Right cardiac atrium (tissue), 5 donors: ENCODE results near the gene KRTAP1-1. TPM values are rescaled to one million over a fixed set of nuclear protein-coding genes. Genes with fewer than 3 reads are reported as not detected.

Experiments used
- ATAC-seq, 2 donors: fragments of 200-7000 bp; cut with Tn5 transposase; one replicate each; pipeline versions ENCODE4 v1.8.0 to v1.9.1; 2020; ENCODE audit warnings: moderate library complexity in 2 of 2, mild to moderate bottlenecking in 1 of 2
- DNase-seq, 3 donors: peaks; one replicate each; pipeline ENCODE4 v3.0.0-alpha.2; 2020
- H3K27ac ChIP-seq: one replicate; pipeline ENCODE4 v1.5.1; 2013; ENCODE audit warnings: mild to moderate bottlenecking, low read length, control low read depth, moderate library complexity
- H3K27me3 ChIP-seq: one replicate; pipeline ENCODE4 v1.6.1; 2013; ENCODE audit not compliant: control insufficient read depth, insufficient read depth
- H3K4me1 ChIP-seq: one replicate; pipeline ENCODE4 v1.6.1; 2013; ENCODE audit warnings: low read length; ENCODE audit not compliant: control insufficient read depth, insufficient read depth
- H3K4me3 ChIP-seq: one replicate; pipeline ENCODE4 v1.5.1; 2013; ENCODE audit warnings: low read length, control low read depth
- H3K9me3 ChIP-seq: one replicate; pipeline ENCODE4 v1.6.1; 2013; ENCODE audit warnings: low read length; ENCODE audit not compliant: control insufficient read depth
- WGBS: extraction: QIAGEN DNeasy Blood & Tissue Kit; methylation state at CpG from one replicate; pipeline ENCODE4 v1.1.7; 2013; 5-methylcytosine and 5-hydroxymethylcytosine counted together
- intact Hi-C, 4 donors: fragments of 100-400 bp; cut with DNase I; formaldehyde crosslinking; loops; one replicate each; pipeline versions ENCODE4 v1.11.0 to v1.14.0; 2022 to 2023
- polyA plus RNA-seq: library from polyadenylated mRNA; stranded (reverse); fragments of 200-250 nt; gene quantifications from one replicate; pipeline ENCODE4 v1.2.3, GENCODE V29; 2013
- total RNA-seq, 4 donors: library from RNA; stranded (reverse); fragmentation: NEBNext Ultra II Directional; extraction: Animal tissue kit (Norgen Biotek cat#: 25700); gene quantifications; one replicate each; pipeline ENCODE4 v1.2.1, GENCODE V29; 2021
- donor health status: healthy with polysubstance abuse.
- donor health status: DM: no; HTN: yes; CAD: no.
- donor health status: DM: no; HTN: no; CAD: no.
- donor health status: DM: no; HTN: yes; CAD: no; lungs with severe emphysema.
- donor health status: DM: yes; HTN: yes; CAD: no.

KRTAP1-1 gene
- total and polyA plus RNA-seq, 5 donors = not detected

GRCh38 chr17:41026715-41027471 lies 14.4 kb downstream of the KRTAP1-1 start, which contains the start of gene KRTAP1-5:
TSS of gene KRTAP1-5 (minus strand) at chr17:41027208. CDS start at chr17:41027155, 53 bp downstream.
- WGBS = 79% methylated on average over 9 of the region's 9 CpGs
- H3K9me3 ChIP-seq = no peaks in the 10 kb centered on the region

GRCh38 chr17:41024697-41025096 lies 16.6 kb downstream of the KRTAP1-1 start:
- no peak for DNase-seq
- no peak for ATAC-seq
- intact Hi-C loops = no loop called here
- WGBS = 69% methylated on average over 3 of the region's 3 CpGs
- no peaks in the 10 kb centered on the region for H3K4me1 ChIP-seq
- H3K4me3 ChIP-seq = no peak overlapping the region
- no peak overlapping the region for H3K27ac ChIP-seq
- no peaks in the 10 kb centered on the region for H3K9me3 ChIP-seq
- H3K27me3 ChIP-seq = no peaks in the 10 kb centered on the region

More at GRCh38 chr17:41026715-41027471, 14.4 kb downstream of the KRTAP1-1 start, which contains the start of gene KRTAP1-5:
- ATAC-seq (no peak), DNase-seq (no peak)
- Histone ChIP-seq H3K4me3 (no peak within 1 kb of the TSS), H3K27ac (no peak within 1 kb of the TSS), H3K4me1 (no peaks in the 10 kb centered on the region), H3K27me3 (no peaks in the 10 kb centered on the region)
- intact Hi-C loops = no loop called here

GRCh38 chr17:41020336-41020735 lies 20.9 kb downstream of the KRTAP1-1 start:
- intact Hi-C loops = no loop called here
- H3K4me3 ChIP-seq = no peak overlapping the region

GRCh38 chr17:41019415-41019814 lies 21.8 kb downstream of the KRTAP1-1 start:
- H3K27ac ChIP-seq = no peak overlapping the region

More at GRCh38 chr17:41020336-41020735, 20.9 kb downstream of the KRTAP1-1 start:
- ATAC-seq (no peak), DNase-seq (no peak)
- no peaks in the 10 kb centered on the region for H3K27me3 ChIP-seq
- no peak overlapping the region for H3K27ac ChIP-seq
- no peaks in the 10 kb centered on the region for H3K4me1 ChIP-seq
- H3K9me3 ChIP-seq = no peaks in the 10 kb centered on the region

GRCh38 chr17:41018541-41018940 lies 22.7 kb downstream of the KRTAP1-1 start:
- DNase-seq (no peak), ATAC-seq (no peak)
- Histone ChIP-seq H3K4me3 (no peak overlapping the region), H3K27me3 (no peaks in the 10 kb centered on the region), H3K9me3 (no peaks in the 10 kb centered on the region), H3K27ac (no peak overlapping the region), H3K4me1 (no peaks in the 10 kb centered on the region)
- intact Hi-C loops = no loop called here
- 77% methylated on average over 3 of the region's 3 CpGs for WGBS

More at GRCh38 chr17:41019415-41019814, 21.8 kb downstream of the KRTAP1-1 start:
- H3K4me3 ChIP-seq = no peak overlapping the region
- no peak for ATAC-seq
- H3K27me3 ChIP-seq = no peaks in the 10 kb centered on the region
- H3K9me3 ChIP-seq = no peaks in the 10 kb centered on the region
- H3K4me1 ChIP-seq = no peaks in the 10 kb centered on the region
- intact Hi-C loops = no loop called here
- no peak for DNase-seq
- WGBS = 90% methylated on average over 3 of the region's 3 CpGs

GRCh38 chr17:41016578-41017215 lies 24.6 kb downstream of the KRTAP1-1 start:
- WGBS = 78% methylated on average over 13 of the region's 13 CpGs
- H3K27me3 ChIP-seq = no peaks in the 10 kb centered on the region
- intact Hi-C loops = no loop called here
- H3K4me1 ChIP-seq = no peaks in the 10 kb centered on the region
- no peak for DNase-seq
- no peak overlapping the region for H3K27ac ChIP-seq
- H3K4me3 ChIP-seq = no peak overlapping the region
- H3K9me3 ChIP-seq = no peaks in the 10 kb centered on the region
- ATAC-seq = no peak

GRCh38 chr17:41015454-41015853 lies 25.8 kb downstream of the KRTAP1-1 start:
- no peaks in the 10 kb centered on the region for H3K4me1 ChIP-seq
- 64% methylated on average over 7 of the region's 7 CpGs for WGBS
- H3K27ac ChIP-seq = no peak overlapping the region
- H3K27me3 ChIP-seq = no peaks in the 10 kb centered on the region
- ATAC-seq (no peak), DNase-seq (no peak)
- intact Hi-C loops = no loop called here
- H3K9me3 ChIP-seq = no peaks in the 10 kb centered on the region
- H3K4me3 ChIP-seq = no peak overlapping the region

GRCh38 chr17:41013606-41014005 lies 27.6 kb downstream of the KRTAP1-1 start:
- 15% methylated on average over 1 of the region's 1 CpG for WGBS
- ATAC-seq (no peak), DNase-seq (no peak)
- no peak overlapping the region for H3K4me3 ChIP-seq
- H3K4me1 ChIP-seq = no peaks in the 10 kb centered on the region
- intact Hi-C loops = no loop called here
- no peaks in the 10 kb centered on the region for H3K9me3 ChIP-seq
- no peak overlapping the region for H3K27ac ChIP-seq
- no peaks in the 10 kb centered on the region for H3K27me3 ChIP-seq

GRCh38 chr17:41013181-41013580 lies 28.1 kb downstream of the KRTAP1-1 start:
- H3K27me3 ChIP-seq = no peaks in the 10 kb centered on the region
- DNase-seq = no peak
- H3K27ac ChIP-seq = no peak overlapping the region
- 79% methylated on average over 3 of the region's 3 CpGs for whole genome bisulfite sequencing
- ATAC-seq = no peak
- H3K9me3 ChIP-seq = no peaks in the 10 kb centered on the region
- no peak overlapping the region for H3K4me3 ChIP-seq
- H3K4me1 ChIP-seq = no peaks in the 10 kb centered on the region
- intact Hi-C loops = no loop called here

GRCh38 chr17:41012326-41013120 lies 28.7 kb downstream of the KRTAP1-1 start:
- DNase-seq (no peak), ATAC-seq (no peak)
- intact Hi-C loops = no loop called here
- no peaks in the 10 kb centered on the region for H3K4me1 ChIP-seq
- no peak overlapping the region for H3K27ac ChIP-seq
- H3K4me3 ChIP-seq = no peak overlapping the region
- 59% methylated on average over 6 of the region's 6 CpGs for WGBS
- H3K27me3 ChIP-seq = no peaks in the 10 kb centered on the region
- H3K9me3 ChIP-seq = no peaks in the 10 kb centered on the region

GRCh38 chr17:41010441-41010840 lies 30.8 kb downstream of the KRTAP1-1 start:
- Histone ChIP-seq H3K27ac (no peak overlapping the region), H3K9me3 (no peaks in the 10 kb centered on the region), H3K4me3 (no peak overlapping the region), H3K27me3 (no peaks in the 10 kb centered on the region), H3K4me1 (no peaks in the 10 kb centered on the region)
- DNase-seq (no peak), ATAC-seq (no peak)
- intact Hi-C loops = no loop called here
